Kidney tubule cell (primary cell): Measurements from ENCODE around the gene CAD.
"Not testable (repeated sequence)": the region's sequence is repeated elsewhere in the genome, so short reads cannot be mapped to it uniquely, and the experiment has no call there.

Experiments
- DNase-seq: peaks from one replicate; pipeline ENCODE4 v3.0.0-alpha.2; 2018; ENCODE audit warnings: low spot score

The CAD gene

GRCh38 chr2:27217173-27218121, at the start of gene CAD:
Gene CAD (plus strand): TSS chr2:27217369. CDS start chr2:27217552, 183 bp downstream.
- peak; percentile 84 for DNase-seq

- no peak for DNase-seq
Observed at GRCh38 chr2:27170581-27171337, 46.4 kb upstream of the CAD start.

GRCh38 chr2:27171351-27171848, 45.8 kb upstream of the CAD start:
- DNase-seq = no peak

GRCh38 chr2:27174638-27175037, 42.5 kb upstream of the CAD start:
- peak; percentile 5 for DNase-seq

GRCh38 chr2:27175330-27175729, 41.8 kb upstream of the CAD start:
- no peak for DNase-seq

GRCh38 chr2:27175781-27176180, 41.4 kb upstream of the CAD start:
- DNase-seq = not testable (repeated sequence)

GRCh38 chr2:27177441-27178351, 39.5 kb upstream of the CAD start:
- DNase-seq = no peak

GRCh38 chr2:27178469-27178868, 38.7 kb upstream of the CAD start:
- DNase-seq = no peak

- no peak for DNase-seq
Observed at GRCh38 chr2:27179344-27180000, 37.7 kb upstream of the CAD start.

- DNase-seq = no peak
Observed at GRCh38 chr2:27182346-27182745, 34.8 kb upstream of the CAD start.

- no peak for DNase-seq
Observed at GRCh38 chr2:27184115-27184514, 33.1 kb upstream of the CAD start.

- no peak for DNase-seq
Observed at GRCh38 chr2:27185331-27186026, 31.7 kb upstream of the CAD start.

- no peak for DNase-seq
Observed at GRCh38 chr2:27186613-27187345, 30.4 kb upstream of the CAD start.

- DNase-seq = no peak
Observed at GRCh38 chr2:27189989-27190388, 27.2 kb upstream of the CAD start.

GRCh38 chr2:27191070-27191829, 25.9 kb upstream of the CAD start:
- DNase-seq = peak; percentile 40

- DNase-seq = peak; percentile 72
Observed at GRCh38 chr2:27194538-27195354, 22.4 kb upstream of the CAD start.

GRCh38 chr2:27195799-27196198, 21.4 kb upstream of the CAD start:
- DNase-seq = not testable (repeated sequence)

GRCh38 chr2:27198068-27198467, 19.1 kb upstream of the CAD start:
- DNase-seq = not testable (repeated sequence)
